ENCODE data around the gene SMIM17. TPM values are rescaled to one million over a fixed set of nuclear protein-coding genes. Genes with fewer than 3 reads are reported as not detected.

SMIM17 gene
- total RNA-seq, 4 donors from 2014 or later: 0.70 to 1.2 (median 0.88) TPM; not detected in 1

GRCh38 chr19:56643460-56643955 is 549 bp downstream of the SMIM17 start:
- Histone ChIP-seq H3K4me1 (no peaks in the 10 kb centered on the region), H3K36me3 (no peaks in the 10 kb centered on the region), H3K27me3 (peaks cover 0 to 8% of the 10 kb centered on the region in 2 donors), H3K4me3 (no peak overlapping the region), H3K9me3 (no peaks in the 10 kb centered on the region), H3K27ac (no peak overlapping the region)
- intact Hi-C loops (cut with DNase I; ENCODE audit: low total_unique reads): no loop called here
- TF ChIP-seq CTCF (IDR thresholded peaks at IDR 0.05) (no peak), POLR2A (IDR thresholded peaks at IDR 0.05) (no peak)
- no peak for DNase-seq

- TF ChIP-seq CTCF (IDR thresholded peaks at IDR 0.05): no peak
- no peak for TF ChIP-seq POLR2A (IDR thresholded peaks at IDR 0.05)
- Histone ChIP-seq H3K27me3 (no peaks in the 10 kb centered on the region), H3K27ac (no peak overlapping the region), H3K4me3 (no peak overlapping the region), H3K9me3 (no peaks in the 10 kb centered on the region), H3K36me3 (no peaks in the 10 kb centered on the region), H3K4me1 (no peaks in the 10 kb centered on the region)
- no peak for DNase-seq
- intact Hi-C loops (cut with DNase I; ENCODE audit: low total_unique reads): no loop called here
Measured at GRCh38 chr19:56654151-56654550, 11.2 kb downstream of the SMIM17 start.

- no peak for TF ChIP-seq CTCF (IDR thresholded peaks at IDR 0.05)
- no peak for TF ChIP-seq POLR2A (IDR thresholded peaks at IDR 0.05)
- peak in 1 of 2 donors; percentile 20 for DNase-seq
- Histone ChIP-seq H3K4me1 (no peaks in the 10 kb centered on the region), H3K27ac (no peak overlapping the region), H3K9me3 (no peaks in the 10 kb centered on the region), H3K27me3 (no peaks in the 10 kb centered on the region), H3K4me3 (no peak overlapping the region), H3K36me3 (no peaks in the 10 kb centered on the region)
- intact Hi-C loops (cut with DNase I; ENCODE audit: low total_unique reads): no loop called here
Measured at GRCh38 chr19:56660381-56661107, 17.6 kb downstream of the SMIM17 start.

DNA sequence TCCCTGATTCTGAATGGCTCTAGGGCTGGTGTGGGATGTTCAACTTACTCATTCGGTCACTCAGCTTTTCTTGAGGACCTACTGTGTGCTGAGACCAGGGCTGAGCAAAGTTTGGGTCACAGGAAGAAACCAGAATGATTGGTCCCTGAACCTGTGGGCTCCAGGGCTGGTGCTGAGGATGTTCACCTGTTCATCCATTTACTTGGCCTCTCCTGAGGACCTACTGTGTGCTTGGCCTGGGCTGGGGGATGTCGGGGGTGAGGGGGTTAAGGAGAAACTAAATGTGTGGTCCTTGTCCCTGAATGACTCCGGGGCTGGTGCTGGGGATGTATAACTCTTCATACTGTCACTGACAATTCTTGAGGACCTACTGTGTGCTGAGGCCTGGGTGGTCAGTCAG is 18.3 kb downstream of the SMIM17 start:
- Histone ChIP-seq H3K27me3 (no peaks in the 10 kb centered on the region), H3K36me3 (no peaks in the 10 kb centered on the region), H3K27ac (no peak overlapping the region), H3K4me1 (no peaks in the 10 kb centered on the region), H3K4me3 (no peak overlapping the region), H3K9me3 (no peaks in the 10 kb centered on the region)
- DNase-seq: no peak
- intact Hi-C loops (cut with DNase I; ENCODE audit: low total_unique reads): no loop called here
- TF ChIP-seq CTCF (IDR thresholded peaks at IDR 0.05) (no peak), POLR2A (IDR thresholded peaks at IDR 0.05) (no peak)

- Histone ChIP-seq H3K9me3 (no peaks in the 10 kb centered on the region), H3K4me1 (no peaks in the 10 kb centered on the region), H3K4me3 (no peak overlapping the region), H3K36me3 (no peaks in the 10 kb centered on the region), H3K27ac (no peak overlapping the region), H3K27me3 (no peaks in the 10 kb centered on the region)
- no peak for DNase-seq
- intact Hi-C loops (cut with DNase I; ENCODE audit: low total_unique reads): no loop called here
- no peak for TF ChIP-seq POLR2A (IDR thresholded peaks at IDR 0.05)
Measured at GRCh38 chr19:56663931-56664500, 21.1 kb downstream of the SMIM17 start.

All from uterus (tissue), 4 donors.